GM12801 (cell line): ENCODE results near the gene PTPRK.

Experiments used
- CTCF ChIP-seq: IDR thresholded peaks from one replicate; pipeline ENCODE4 v1.5.1; 2011; ENCODE audit warnings: control low read depth; ENCODE audit not compliant: insufficient read length; ENCODE audit errors: extremely low read depth

The PTPRK gene

GRCh38 chr6:128432394-128432793, 88.0 kb downstream of the PTPRK start:
- no peak for TF ChIP-seq CTCF

GRCh38 chr6:128427139-128427538, 93.3 kb downstream of the PTPRK start:
- no peak for TF ChIP-seq CTCF

GRCh38 chr6:128425856-128426255, 94.5 kb downstream of the PTPRK start:
- TF ChIP-seq CTCF = no peak

- no peak for TF ChIP-seq CTCF
Observed at GRCh38 chr6:128422871-128423270, 97.5 kb downstream of the PTPRK start.

GRCh38 chr6:128422200-128422599, 98.2 kb downstream of the PTPRK start:
- TF ChIP-seq CTCF = no peak

GRCh38 chr6:128421788-128422187, 98.6 kb downstream of the PTPRK start:
- TF ChIP-seq CTCF = no peak

GRCh38 chr6:128417698-128418097, 102.7 kb downstream of the PTPRK start:
- no peak for TF ChIP-seq CTCF

- no peak for TF ChIP-seq CTCF
Observed at GRCh38 chr6:128415387-128415786, 105.0 kb downstream of the PTPRK start.
